Central memory CD8-positive, alpha-beta T cell (primary cell): ENCODE measurements around the gene SRSF2.
A peak's percentile ranks its signal among the peaks of the same experiment; 100 is the strongest.

Experiments
- ATAC-seq: fragments of 150-1000 bp; cut with Tn5 transposase; replicated peaks from 2 replicates; pipeline ENCODE4 v1.10.0; 2022; ENCODE audit warnings: mild to moderate bottlenecking, moderate FRiP score, moderate number of reproducible peaks; ENCODE audit not compliant: poor library complexity, severe bottlenecking; ENCODE audit errors: extremely low read depth
- DNase-seq, 2 donors: peaks; one replicate each; pipeline ENCODE4 v3.0.0; 2021; ENCODE audit warnings: low spot score in 2 of 2
- H3K27ac Mint-ChIP-seq: one replicate; pipeline ENCODE4 v1.8.0; 2022; ENCODE audit warnings: low read depth, mild to moderate bottlenecking, moderate library complexity, mixed read lengths
- H3K27me3 Mint-ChIP-seq: one replicate; pipeline ENCODE4 v1.8.0; 2022; ENCODE audit warnings: mixed read lengths
- H3K36me3 Mint-ChIP-seq: one replicate; pipeline ENCODE4 v1.8.0; 2022; ENCODE audit warnings: mild to moderate bottlenecking, moderate library complexity, mixed read lengths; ENCODE audit not compliant: insufficient read depth
- H3K4me1 Mint-ChIP-seq: one replicate; pipeline ENCODE4 v1.8.0; 2022; ENCODE audit warnings: mixed read lengths
- H3K4me3 Mint-ChIP-seq: one replicate; pipeline ENCODE4 v1.8.0; 2022; ENCODE audit warnings: mild to moderate bottlenecking, moderate library complexity, mixed read lengths
- H3K9me3 Mint-ChIP-seq: one replicate; pipeline ENCODE4 v1.8.0; 2022; ENCODE audit warnings: mixed read lengths

Gene SRSF2

GRCh38 chr17:76737082-76737675, at the start of gene SRSF2:
Gene SRSF2 (minus strand): TSS chr17:76737331. CDS start chr17:76737160, 171 bp downstream.
- Mint-ChIP-seq H3K4me1 (peaks cover 51% of the 10 kb centered on the region), H3K4me3 (peak within 1 kb of the TSS; percentile 95), H3K27ac (peak within 1 kb of the TSS; percentile 99), H3K9me3 (no peaks in the 10 kb centered on the region), H3K36me3 (peaks cover 67% of the 10 kb centered on the region), H3K27me3 (no peaks in the 10 kb centered on the region)
- ATAC-seq, result peak; percentile 68
- peak; percentile 97 to 99 for DNase-seq

GRCh38 chr17:76784926-76785325, 47.8 kb upstream of the SRSF2 start:
- H3K4me1 Mint-ChIP-seq, result no peaks in the 10 kb centered on the region

GRCh38 chr17:76783146-76783545, 46.0 kb upstream of the SRSF2 start:
- Mint-ChIP-seq H3K27ac (no peak overlapping the region), H3K4me1 (no peaks in the 10 kb centered on the region), H3K9me3 (no peaks in the 10 kb centered on the region), H3K36me3 (peaks cover 19% of the 10 kb centered on the region), H3K27me3 (no peaks in the 10 kb centered on the region), H3K4me3 (no peak overlapping the region)
- no peak for DNase-seq
- no peak for ATAC-seq

More at GRCh38 chr17:76784926-76785325, 47.8 kb upstream of the SRSF2 start:
- H3K9me3 Mint-ChIP-seq, result no peaks in the 10 kb centered on the region
- H3K36me3 Mint-ChIP-seq, result peaks cover 12% of the 10 kb centered on the region
- DNase-seq (no peak), ATAC-seq (no peak)
- H3K4me3 Mint-ChIP-seq, result no peak overlapping the region
- no peaks in the 10 kb centered on the region for H3K27me3 Mint-ChIP-seq
- H3K27ac Mint-ChIP-seq, result no peak overlapping the region

GRCh38 chr17:76781056-76781982, 44.2 kb upstream of the SRSF2 start:
- no peaks in the 10 kb centered on the region for H3K9me3 Mint-ChIP-seq
- no peaks in the 10 kb centered on the region for H3K4me1 Mint-ChIP-seq
- H3K36me3 Mint-ChIP-seq, result peaks cover 31% of the 10 kb centered on the region
- H3K27me3 Mint-ChIP-seq, result no peaks in the 10 kb centered on the region
- no peak overlapping the region for H3K27ac Mint-ChIP-seq
- ATAC-seq, result no peak
- no peak for DNase-seq
- no peak overlapping the region for H3K4me3 Mint-ChIP-seq

- no peak overlapping the region for H3K4me3 Mint-ChIP-seq
- DNase-seq (no peak), ATAC-seq (no peak)
- no peaks in the 10 kb centered on the region for H3K27me3 Mint-ChIP-seq
- peaks cover 44% of the 10 kb centered on the region for H3K36me3 Mint-ChIP-seq
- H3K27ac Mint-ChIP-seq, result peak overlapping the region; percentile 99
- H3K9me3 Mint-ChIP-seq, result no peaks in the 10 kb centered on the region
- H3K4me1 Mint-ChIP-seq, result peaks cover 24% of the 10 kb centered on the region
Measured at GRCh38 chr17:76775021-76775600, 38.0 kb upstream of the SRSF2 start.

- peaks cover 24% of the 10 kb centered on the region for H3K4me1 Mint-ChIP-seq
- ATAC-seq, result peak; percentile 92
- H3K27me3 Mint-ChIP-seq, result no peaks in the 10 kb centered on the region
- peaks cover 35% of the 10 kb centered on the region for H3K36me3 Mint-ChIP-seq
- peak; percentile 27 to 47 for DNase-seq
- peak overlapping the region; percentile 76 for H3K4me3 Mint-ChIP-seq
- H3K9me3 Mint-ChIP-seq, result no peaks in the 10 kb centered on the region
- peak overlapping the region; percentile 99 for H3K27ac Mint-ChIP-seq
Measured at GRCh38 chr17:76772842-76773525, 35.9 kb upstream of the SRSF2 start.

GRCh38 chr17:76758570-76758969, 21.4 kb upstream of the SRSF2 start:
- Mint-ChIP-seq H3K4me1 (peaks cover 1% of the 10 kb centered on the region), H3K27me3 (no peaks in the 10 kb centered on the region), H3K4me3 (no peak overlapping the region), H3K36me3 (peaks cover 8% of the 10 kb centered on the region), H3K27ac (no peak overlapping the region), H3K9me3 (no peaks in the 10 kb centered on the region)
- ATAC-seq (no peak), DNase-seq (no peak)

- no peaks in the 10 kb centered on the region for H3K9me3 Mint-ChIP-seq
- peaks cover 11% of the 10 kb centered on the region for H3K36me3 Mint-ChIP-seq
Measured at GRCh38 chr17:76757256-76757655, 20.1 kb upstream of the SRSF2 start.

GRCh38 chr17:76755285-76755684, 18.2 kb upstream of the SRSF2 start:
- Mint-ChIP-seq H3K9me3 (no peaks in the 10 kb centered on the region), H3K27me3 (no peaks in the 10 kb centered on the region), H3K4me1 (peaks cover 19% of the 10 kb centered on the region), H3K36me3 (peaks cover 14% of the 10 kb centered on the region), H3K27ac (no peak overlapping the region), H3K4me3 (no peak overlapping the region)
- ATAC-seq, result no peak
- no peak for DNase-seq

More at GRCh38 chr17:76757256-76757655, 20.1 kb upstream of the SRSF2 start:
- H3K4me1 Mint-ChIP-seq, result peaks cover 14% of the 10 kb centered on the region
- DNase-seq, result no peak
- no peak for ATAC-seq
- H3K27me3 Mint-ChIP-seq, result no peaks in the 10 kb centered on the region
- no peak overlapping the region for H3K27ac Mint-ChIP-seq
- no peak overlapping the region for H3K4me3 Mint-ChIP-seq

GRCh38 chr17:76753061-76753961, 16.2 kb upstream of the SRSF2 start:
- ATAC-seq, result peak; percentile 73
- Mint-ChIP-seq H3K27ac (peak overlapping the region; percentile 100), H3K9me3 (no peaks in the 10 kb centered on the region), H3K36me3 (peaks cover 22% of the 10 kb centered on the region), H3K4me1 (peaks cover 19% of the 10 kb centered on the region), H3K4me3 (peak overlapping the region; percentile 92), H3K27me3 (no peaks in the 10 kb centered on the region)
- DNase-seq, result peak in 1 of 2 donors; percentile 12

- Mint-ChIP-seq H3K27ac (peak overlapping the region; percentile 100), H3K4me3 (peak overlapping the region; percentile 92), H3K27me3 (no peaks in the 10 kb centered on the region), H3K9me3 (no peaks in the 10 kb centered on the region), H3K4me1 (peaks cover 19% of the 10 kb centered on the region), H3K36me3 (peaks cover 18% of the 10 kb centered on the region)
- DNase-seq, result no peak
- ATAC-seq, result peak; percentile 84
Measured at GRCh38 chr17:76752006-76752405, 14.9 kb upstream of the SRSF2 start.
